HK-2 (cell line): ENCODE data around the gene TENM3.
"Not testable (repeated sequence)": the region's sequence is repeated elsewhere in the genome, so short reads cannot be mapped to it uniquely, and the experiment has no call there.

Experiments used
- DNase-seq: peaks from one replicate; pipeline ENCODE4 v3.0.0-alpha.2; 2018; ENCODE audit not compliant: unreplicated experiment

The TENM3 gene

GRCh38 chr4:182337366-182337765, 94.2 kb downstream of the TENM3 start:
- no peak for DNase-seq

- DNase-seq = peak; percentile 15
These were observed 94.9 kb downstream of the TENM3 start for GRCh38 chr4:182338063-182338462.

- no peak for DNase-seq
These were observed 95.5 kb downstream of the TENM3 start for GRCh38 chr4:182338746-182339145.

GRCh38 chr4:182339221-182339641, 96.0 kb downstream of the TENM3 start:
- peak; percentile 5 for DNase-seq

GRCh38 chr4:182343453-182343852, 100.3 kb downstream of the TENM3 start:
- DNase-seq = no peak

GRCh38 chr4:182344968-182345367, 101.8 kb downstream of the TENM3 start:
- no peak for DNase-seq

- DNase-seq = no peak
These were observed 103.0 kb downstream of the TENM3 start for GRCh38 chr4:182346250-182346649.

GRCh38 chr4:182346675-182347375, 103.6 kb downstream of the TENM3 start:
- DNase-seq = no peak

- DNase-seq = no peak
These were observed 105.7 kb downstream of the TENM3 start for GRCh38 chr4:182348779-182349326.

GRCh38 chr4:182350041-182350440, 106.8 kb downstream of the TENM3 start:
- DNase-seq = no peak

GRCh38 chr4:182351485-182351884, 108.3 kb downstream of the TENM3 start:
- no peak for DNase-seq

GRCh38 chr4:182354106-182354505, 110.9 kb downstream of the TENM3 start:
- no peak for DNase-seq

GRCh38 chr4:182354867-182355266, 111.7 kb downstream of the TENM3 start:
- DNase-seq = no peak

GRCh38 chr4:182367153-182367552, 124.0 kb downstream of the TENM3 start:
- DNase-seq = no peak

GRCh38 chr4:182369211-182369610, 126.0 kb downstream of the TENM3 start:
- DNase-seq = no peak

GRCh38 chr4:182370491-182370890, 127.3 kb downstream of the TENM3 start:
- no peak for DNase-seq

GRCh38 chr4:182380771-182381181, 137.6 kb downstream of the TENM3 start:
- no peak for DNase-seq

- DNase-seq = no peak
These were observed 139.7 kb downstream of the TENM3 start for GRCh38 chr4:182382941-182383340.

GRCh38 chr4:182384631-182385091, 141.5 kb downstream of the TENM3 start:
- DNase-seq = no peak

- DNase-seq = no peak
These were observed 142.7 kb downstream of the TENM3 start for GRCh38 chr4:182385897-182386296.

GRCh38 chr4:182386576-182386975, 143.4 kb downstream of the TENM3 start:
- DNase-seq = not testable (repeated sequence)

- DNase-seq = no peak
These were observed 148.0 kb downstream of the TENM3 start for GRCh38 chr4:182391111-182391684.

GRCh38 chr4:182394181-182394580, 151.0 kb downstream of the TENM3 start:
- no peak for DNase-seq
